Measurements from ENCODE around the gene PIEZO2. TPM values are rescaled to one million over a fixed set of nuclear protein-coding genes. Genes with fewer than 3 reads are reported as not detected.
A peak's percentile ranks its signal among the peaks of the same experiment; 100 is the strongest.

Gene PIEZO2
- total RNA-seq, 4 donors from 2014 or later: 2.4 to 5.2 (median 3.3) TPM

DNA sequence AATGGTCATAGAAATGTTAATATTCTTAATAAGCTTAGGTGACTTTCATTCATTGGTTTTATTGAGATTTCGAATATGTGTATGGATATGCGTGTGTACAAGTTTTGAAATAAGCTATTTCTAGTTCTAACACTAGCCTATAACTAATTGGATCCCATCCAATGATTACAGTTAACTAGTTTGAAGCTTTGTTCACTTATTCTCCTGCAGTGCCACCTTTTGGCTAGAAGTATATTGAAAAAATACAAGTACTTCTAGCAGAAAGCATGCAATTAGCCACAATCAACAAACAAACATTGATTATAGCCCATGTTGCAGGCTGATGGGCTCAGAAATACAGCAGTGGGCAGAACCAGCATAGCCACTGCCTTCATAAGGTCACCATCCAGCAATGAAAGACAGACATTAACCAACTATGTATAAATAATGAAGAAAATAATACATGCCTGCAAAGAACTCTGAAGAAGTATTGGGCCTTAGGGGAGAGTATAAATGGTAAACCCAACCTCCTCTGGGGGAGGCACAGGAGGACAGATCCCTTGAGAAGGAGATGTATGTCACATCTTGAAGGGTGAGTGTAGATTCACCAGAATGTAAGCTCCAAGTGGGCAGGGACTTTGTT is 5.1 kb upstream of the PIEZO2 start:
- DNase-seq (ENCODE audit: extremely low spot score): peak; percentile 83
- no peaks in the 10 kb centered on the region for H3K9me3 ChIP-seq
- peaks cover 0 to 26% (median 6%) of the 10 kb centered on the region in 4 donors for H3K27me3 ChIP-seq
- intact Hi-C loops (cut with DNase I): loop anchor here (5.0 kb wide), 2 partner anchors 302 to 592 kb away; no protein-coding TSS in a partner anchor
- H3K36me3 ChIP-seq: no peaks in the 10 kb centered on the region
- peaks cover 4 to 7% (median 5%) of the 10 kb centered on the region in 4 donors for H3K4me1 ChIP-seq
- WGBS: 18% methylated on average over 2 of the region's 2 CpGs
- TF ChIP-seq EP300 (IDR thresholded peaks at IDR 0.05): no peak
- TF ChIP-seq, protein P1, sequence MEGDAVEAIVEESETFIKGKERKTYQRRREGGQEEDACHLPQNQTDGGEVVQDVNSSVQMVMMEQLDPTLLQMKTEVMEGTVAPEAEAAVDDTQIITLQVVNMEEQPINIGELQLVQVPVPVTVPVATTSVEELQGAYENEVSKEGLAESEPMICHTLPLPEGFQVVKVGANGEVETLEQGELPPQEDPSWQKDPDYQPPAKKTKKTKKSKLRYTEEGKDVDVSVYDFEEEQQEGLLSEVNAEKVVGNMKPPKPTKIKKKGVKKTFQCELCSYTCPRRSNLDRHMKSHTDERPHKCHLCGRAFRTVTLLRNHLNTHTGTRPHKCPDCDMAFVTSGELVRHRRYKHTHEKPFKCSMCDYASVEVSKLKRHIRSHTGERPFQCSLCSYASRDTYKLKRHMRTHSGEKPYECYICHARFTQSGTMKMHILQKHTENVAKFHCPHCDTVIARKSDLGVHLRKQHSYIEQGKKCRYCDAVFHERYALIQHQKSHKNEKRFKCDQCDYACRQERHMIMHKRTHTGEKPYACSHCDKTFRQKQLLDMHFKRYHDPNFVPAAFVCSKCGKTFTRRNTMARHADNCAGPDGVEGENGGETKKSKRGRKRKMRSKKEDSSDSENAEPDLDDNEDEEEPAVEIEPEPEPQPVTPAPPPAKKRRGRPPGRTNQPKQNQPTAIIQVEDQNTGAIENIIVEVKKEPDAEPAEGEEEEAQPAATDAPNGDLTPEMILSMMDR (IDR thresholded peaks at IDR 0.05): peak in 2 of 3 experiments; percentile 36 to 45
- H3K4me3 ChIP-seq: no peak overlapping the region
- H3K27ac ChIP-seq (replicated peaks in 1 of 4): no peak overlapping the region

DNA sequence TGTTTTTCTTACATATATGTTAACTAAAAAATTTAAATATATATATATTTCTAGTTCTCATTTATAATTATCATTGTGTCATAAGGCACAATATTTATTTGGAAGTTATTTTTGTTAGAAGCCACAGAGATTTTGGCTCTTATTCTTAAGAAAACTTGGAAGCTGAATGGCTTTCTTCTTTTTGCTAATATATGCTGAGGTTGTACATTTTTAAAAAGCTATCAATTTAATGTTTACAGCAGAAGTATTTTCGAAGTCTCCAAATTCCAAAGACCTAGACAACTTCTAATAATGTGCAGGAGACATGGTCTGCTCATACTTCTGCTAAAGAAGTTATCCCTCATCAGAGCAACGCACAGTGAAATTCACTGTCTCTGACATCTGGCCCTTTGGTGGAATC is 3.7 kb upstream of the PIEZO2 start:
- H3K4me3 ChIP-seq: no peak overlapping the region
- no peaks in the 10 kb centered on the region for H3K36me3 ChIP-seq
- no peaks in the 10 kb centered on the region for H3K9me3 ChIP-seq
- intact Hi-C loops (cut with DNase I): loop anchor here (5.0 kb wide), 2 partner anchors 301 to 591 kb away; no protein-coding TSS in a partner anchor
- H3K4me1 ChIP-seq: peaks cover 16 to 21% (median 18%) of the 10 kb centered on the region in 4 donors
- WGBS: 80% methylated on average over 2 of the region's 2 CpGs
- TF ChIP-seq, protein P1 (IDR thresholded peaks at IDR 0.05): no peak
- TF ChIP-seq EP300 (IDR thresholded peaks at IDR 0.05): no peak
- no peak for TF ChIP-seq POLR2A (IDR thresholded peaks at IDR 0.05; ENCODE audit: low read depth)
- peaks cover 0 to 36% (median 20%) of the 10 kb centered on the region in 4 donors for H3K27me3 ChIP-seq
- no peak overlapping the region for H3K27ac ChIP-seq (replicated peaks in 1 of 4)
- no peak for DNase-seq (ENCODE audit: extremely low spot score)

DNA sequence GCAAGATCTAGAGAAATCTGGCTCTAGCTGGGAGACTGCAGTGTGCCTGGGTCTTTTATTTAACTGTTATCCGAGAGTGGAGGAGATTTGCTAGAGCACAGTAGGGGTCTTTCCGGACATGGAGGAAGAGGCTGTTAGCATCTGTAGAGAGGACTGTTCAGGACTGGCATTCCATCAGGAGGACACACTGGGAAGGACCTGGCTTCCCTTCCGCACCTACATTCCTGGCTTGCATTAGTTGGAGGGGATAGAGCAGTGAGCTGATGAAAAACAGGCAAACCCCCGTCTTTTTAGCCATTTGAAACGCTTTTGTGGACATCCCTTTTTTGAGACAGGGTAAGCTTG is 874 bp upstream of the PIEZO2 start:
- DNase-seq (ENCODE audit: extremely low spot score): peak; percentile 66
- TF ChIP-seq POLR2AphosphoS5 (IDR thresholded peaks at IDR 0.05) (no peak), EP300 (IDR thresholded peaks at IDR 0.05) (no peak), POLR2A (IDR thresholded peaks at IDR 0.05; ENCODE audit: low read depth) (no peak)
- TF ChIP-seq, protein P1 (IDR thresholded peaks at IDR 0.05): no peak
- Histone ChIP-seq H3K27ac (replicated peaks in 1 of 4) (no peak overlapping the region), H3K4me1 (peaks cover 16 to 27% (median 19%) of the 10 kb centered on the region in 4 donors), H3K36me3 (no peaks in the 10 kb centered on the region), H3K27me3 (peaks cover 0 to 61% (median 24%) of the 10 kb centered on the region in 4 donors), H3K4me3 (no peak overlapping the region), H3K9me3 (no peaks in the 10 kb centered on the region)
- 82% methylated on average over 4 of the region's 5 CpGs for WGBS
- intact Hi-C loops (cut with DNase I): loop anchor here (5.0 kb wide), 2 partner anchors 298 to 588 kb away; no protein-coding TSS in a partner anchor

DNA sequence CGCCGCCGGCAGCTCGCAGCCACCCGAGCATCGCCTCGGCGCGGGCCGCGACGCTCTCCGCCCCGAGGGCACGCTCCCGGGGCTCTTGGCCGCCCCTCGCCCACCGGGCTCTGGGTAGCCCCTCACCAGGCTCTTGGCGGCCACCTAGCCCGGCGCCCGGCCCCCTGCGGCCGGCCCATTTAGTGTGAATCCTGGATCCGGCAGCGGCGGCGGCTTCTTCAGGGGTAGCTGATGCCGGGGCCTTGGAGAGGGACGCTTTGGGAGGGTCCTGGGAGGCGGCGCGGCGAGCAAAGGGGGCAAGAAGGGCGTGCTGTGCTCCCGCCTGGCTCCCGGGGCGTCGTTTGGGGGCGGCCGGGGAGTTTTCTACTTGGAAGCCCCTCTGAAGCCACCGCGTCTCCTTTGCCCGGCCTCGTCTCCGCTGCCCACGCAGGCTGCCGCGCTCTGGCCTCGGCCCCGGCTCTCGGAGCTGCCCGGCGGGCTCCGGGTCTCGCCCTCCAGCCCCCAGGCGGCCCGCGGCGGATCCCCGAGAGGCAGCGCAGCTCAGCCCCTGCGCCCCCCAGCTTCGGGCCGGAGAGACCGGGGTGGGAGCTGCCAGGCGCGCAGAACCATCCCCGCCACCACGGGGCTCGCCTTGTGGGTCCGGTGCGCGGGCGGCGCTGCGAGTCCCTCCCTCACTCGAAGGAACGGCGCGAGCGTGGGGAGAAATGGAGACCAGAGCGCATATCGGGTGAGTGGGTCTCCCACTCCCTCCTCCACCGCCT is 509 bp downstream of the PIEZO2 start:
- Histone ChIP-seq H3K9me3 (no peaks in the 10 kb centered on the region), H3K4me3 (peak overlapping the region; percentile 48 to 62 (median 51)), H3K4me1 (peaks cover 16 to 27% (median 19%) of the 10 kb centered on the region in 4 donors), H3K36me3 (no peaks in the 10 kb centered on the region), H3K27me3 (peaks cover 0 to 61% (median 24%) of the 10 kb centered on the region in 4 donors), H3K27ac (replicated peaks in 1 of 4) (peak overlapping the region in 1 of 4 donors; percentile 4)
- TF ChIP-seq POLR2A (IDR thresholded peaks at IDR 0.05; ENCODE audit: low read depth): no peak
- TF ChIP-seq, protein P1 (IDR thresholded peaks at IDR 0.05): no peak
- no peak for TF ChIP-seq POLR2AphosphoS5 (IDR thresholded peaks at IDR 0.05)
- TF ChIP-seq EP300 (IDR thresholded peaks at IDR 0.05): no peak
- intact Hi-C loops (cut with DNase I): no loop called here
- peak; percentile 55 for DNase-seq (ENCODE audit: extremely low spot score)
- WGBS: 0% methylated on average over 5 of the region's 86 CpGs
